KG1 (cell line): ENCODE data around the gene ACTN4.

Experiments used
- DNase-seq: peaks from one replicate; lab custom pipeline; 2025; lab: John Stamatoyannopoulos, UW

Gene ACTN4

GRCh38 chr19:38661136-38661535, 13.7 kb downstream of the ACTN4 start:
- no peak for DNase-seq

GRCh38 chr19:38661996-38662395, 14.5 kb downstream of the ACTN4 start:
- no peak for DNase-seq

DNA sequence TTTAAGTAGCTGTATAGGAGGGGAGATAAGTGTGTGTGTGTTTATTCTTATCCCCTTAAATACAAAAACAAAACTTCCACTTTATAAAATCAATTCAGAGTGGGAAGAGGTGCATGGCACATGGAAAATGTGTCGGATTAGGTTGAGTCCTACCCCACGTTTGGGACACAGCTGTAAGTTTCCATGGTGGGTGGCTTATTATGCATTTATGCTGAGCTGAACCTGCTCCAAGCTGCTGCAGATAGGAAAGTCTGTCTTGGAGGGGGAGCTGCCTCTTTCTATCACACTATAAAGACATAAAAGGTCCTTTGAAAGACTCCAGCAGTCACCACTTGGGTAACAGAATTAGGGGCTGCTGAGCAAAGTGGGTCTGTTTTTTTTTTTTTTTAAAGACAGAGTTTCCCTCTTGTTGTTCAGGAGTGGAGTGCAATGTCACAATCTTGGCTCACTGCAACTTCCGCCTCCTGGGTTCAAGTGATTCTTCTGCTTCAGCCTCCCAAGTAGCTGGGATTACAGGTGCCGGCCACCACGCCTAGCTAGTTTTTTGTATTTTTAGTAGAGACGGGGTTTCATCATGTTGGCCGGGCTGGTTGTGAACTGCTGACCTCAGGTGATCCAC, 15.2 kb downstream of the ACTN4 start:
- DNase-seq: no peak

DNA sequence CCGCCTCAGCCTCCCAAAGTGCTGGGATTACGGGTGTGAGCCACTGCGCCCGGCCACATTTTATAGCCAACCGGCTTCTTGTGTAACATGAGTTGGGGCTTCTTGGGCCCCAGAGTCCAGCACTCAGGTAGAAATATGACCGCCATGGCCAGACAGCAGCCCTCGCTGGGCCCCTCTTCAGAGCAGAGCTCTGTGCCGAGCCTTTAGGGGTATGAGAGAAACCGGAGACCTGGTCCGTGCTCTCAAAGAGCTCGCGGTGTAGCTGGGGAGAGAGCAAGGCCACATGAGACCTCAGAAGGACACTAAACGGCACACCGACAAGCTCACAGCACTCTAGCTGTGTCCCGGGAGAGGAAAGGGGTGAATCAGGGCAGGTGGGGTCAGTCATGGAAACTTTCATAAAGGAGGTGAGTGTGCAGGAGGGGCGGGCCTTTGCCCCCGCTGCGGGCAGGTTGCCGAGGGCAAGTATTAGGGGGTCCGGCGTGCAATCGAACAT, 15.8 kb downstream of the ACTN4 start:
- no peak for DNase-seq

DNA sequence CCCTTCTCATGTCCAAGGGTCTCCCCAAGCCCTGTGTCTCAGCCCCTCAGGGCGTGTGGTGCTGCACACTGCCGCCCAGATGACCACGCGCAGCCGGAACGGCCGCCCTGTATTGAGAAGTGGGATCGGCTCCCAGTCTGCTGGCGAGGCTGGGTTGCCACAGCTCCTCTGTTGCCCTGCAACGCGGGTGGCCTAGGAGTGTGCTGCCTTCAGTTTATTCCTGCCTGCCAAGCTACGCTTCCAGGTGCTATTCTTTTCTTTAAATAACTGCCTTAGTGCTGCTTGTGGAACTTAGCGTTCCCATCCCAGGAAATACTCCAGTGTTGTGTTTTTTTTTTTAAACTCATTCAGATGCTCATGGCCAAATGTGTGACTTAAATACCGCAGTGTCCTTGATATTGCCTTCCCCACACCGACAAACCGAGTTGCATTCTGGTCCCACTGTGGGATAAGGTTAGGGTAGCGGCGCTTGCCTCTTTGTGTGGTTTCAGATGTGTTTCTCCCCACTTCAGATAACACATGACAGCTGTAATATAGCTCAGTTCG, 16.6 kb downstream of the ACTN4 start:
- DNase-seq: no peak

- DNase-seq: no peak
Observed at GRCh38 chr19:38664503-38665211, 17.2 kb downstream of the ACTN4 start.

DNA sequence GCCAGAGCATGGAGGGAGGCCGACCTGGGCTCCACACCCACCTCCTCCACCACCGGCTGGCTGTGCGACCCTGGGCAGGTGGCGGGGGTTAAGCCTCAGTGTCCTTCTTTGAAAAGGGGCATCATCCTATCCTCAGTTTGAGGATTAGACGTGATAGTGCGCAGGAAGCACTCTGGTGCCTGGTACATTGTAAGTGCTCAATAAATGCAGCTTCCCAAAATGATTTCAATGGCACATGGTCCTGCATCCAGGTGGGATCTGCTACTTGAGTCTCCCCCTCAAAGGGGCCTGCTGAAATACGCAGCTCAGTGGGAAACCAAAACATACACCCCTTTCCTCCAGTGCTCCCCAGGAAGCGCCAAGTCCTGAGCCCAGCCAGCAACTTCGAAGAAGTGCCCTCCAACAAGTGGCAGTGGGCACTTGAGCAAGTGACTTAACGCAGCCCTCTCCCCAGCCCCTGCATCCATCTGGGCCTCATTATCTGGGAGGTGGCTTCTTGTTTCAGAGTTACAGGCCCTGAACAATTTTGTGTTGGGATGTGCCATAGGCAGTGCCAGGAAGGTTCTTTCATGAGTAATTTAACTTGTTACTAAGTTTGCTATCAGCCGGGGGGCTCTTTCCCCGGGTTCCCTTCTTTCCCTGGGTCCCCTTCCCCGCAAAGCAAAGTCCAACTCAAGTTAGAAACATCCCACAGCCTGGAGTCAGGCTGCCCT, 17.9 kb downstream of the ACTN4 start:
- no peak for DNase-seq

- no peak for DNase-seq
Observed at GRCh38 chr19:38665950-38666662, 18.7 kb downstream of the ACTN4 start.

DNA sequence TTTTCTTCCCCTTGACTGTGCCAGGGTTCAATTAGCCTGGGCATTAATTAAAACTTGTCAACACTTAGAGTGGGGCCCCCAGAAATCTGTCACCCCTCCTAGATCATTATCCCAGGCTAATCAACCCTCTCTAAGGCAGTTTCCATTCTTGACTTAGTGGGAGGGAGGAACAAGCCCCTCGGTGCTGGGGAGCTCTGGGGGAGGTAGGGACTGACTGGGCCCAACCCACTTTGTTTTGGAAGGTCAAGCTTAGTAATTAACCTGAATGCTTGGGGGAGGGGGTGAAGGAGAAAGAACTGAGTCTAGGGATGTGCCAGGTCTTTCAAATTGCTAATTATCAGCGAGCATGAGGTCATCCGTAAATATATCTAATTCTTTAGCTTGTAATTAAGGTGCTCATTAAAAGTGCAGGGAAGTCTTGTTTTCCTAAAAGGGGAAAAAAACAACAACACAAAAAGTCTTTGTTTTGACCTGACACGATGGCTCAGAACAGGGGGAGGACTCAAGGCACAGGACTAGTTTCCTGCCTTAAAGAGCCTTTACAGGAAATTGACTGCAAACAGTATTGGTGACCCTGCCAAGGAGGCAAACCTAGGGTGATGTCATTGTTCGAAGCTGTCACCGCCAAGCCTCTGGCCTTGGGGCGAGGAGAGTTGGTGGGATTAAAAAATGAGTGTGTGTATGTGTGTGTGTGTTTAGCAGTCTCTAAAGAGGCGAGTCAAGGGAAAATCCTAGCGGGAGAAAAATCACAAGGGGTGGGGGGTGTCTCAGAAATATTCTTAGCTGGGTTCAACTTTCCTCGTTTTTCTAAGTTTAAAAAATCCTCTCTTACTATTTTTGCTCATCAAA, 19.4 kb downstream of the ACTN4 start:
- DNase-seq: no peak

DNA sequence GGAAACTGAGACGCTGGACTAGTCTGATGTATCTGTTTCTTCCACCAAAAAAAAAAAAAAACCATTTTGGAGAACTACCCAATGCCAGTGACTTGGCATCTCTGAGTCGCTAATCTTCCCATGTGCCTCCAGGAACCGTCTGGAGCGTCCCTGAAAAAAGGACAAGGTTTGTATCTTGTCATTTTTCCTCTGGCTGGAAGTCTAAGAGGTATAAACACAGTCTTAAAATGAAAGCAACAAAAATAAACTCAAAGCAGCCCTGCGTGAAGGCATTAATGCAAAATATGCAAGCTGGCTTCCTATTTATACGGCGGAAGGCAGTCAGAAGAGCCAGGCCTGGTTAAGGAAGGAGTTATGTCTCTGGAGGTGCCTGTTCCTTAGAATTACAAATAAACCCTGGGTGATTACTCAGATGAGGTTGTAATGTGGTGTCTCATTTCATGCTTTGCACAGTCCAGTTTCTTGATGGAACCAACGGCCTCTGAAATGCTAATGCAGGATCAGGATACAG, 20.3 kb downstream of the ACTN4 start:
- DNase-seq: no peak

DNA sequence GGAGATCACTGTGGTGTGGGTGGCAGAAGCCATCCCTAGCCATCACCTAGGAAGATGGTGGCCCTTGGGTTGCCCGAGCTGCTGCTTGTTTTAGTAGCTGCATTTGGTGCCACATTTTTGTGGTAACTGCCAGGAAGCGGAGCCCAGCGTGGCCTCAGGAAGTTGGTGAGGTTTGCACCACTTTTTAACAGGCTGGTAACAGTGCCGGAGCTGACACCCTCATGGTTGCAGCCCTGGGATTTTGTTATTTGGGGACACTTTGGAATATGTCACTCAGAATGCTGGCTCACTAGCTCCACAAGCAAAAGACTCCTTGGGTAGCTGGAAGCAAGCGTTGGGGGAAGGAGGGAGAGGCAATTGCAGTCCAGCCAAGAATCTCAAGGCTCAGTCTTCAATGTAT, 22.1 kb downstream of the ACTN4 start:
- DNase-seq: no peak

DNA sequence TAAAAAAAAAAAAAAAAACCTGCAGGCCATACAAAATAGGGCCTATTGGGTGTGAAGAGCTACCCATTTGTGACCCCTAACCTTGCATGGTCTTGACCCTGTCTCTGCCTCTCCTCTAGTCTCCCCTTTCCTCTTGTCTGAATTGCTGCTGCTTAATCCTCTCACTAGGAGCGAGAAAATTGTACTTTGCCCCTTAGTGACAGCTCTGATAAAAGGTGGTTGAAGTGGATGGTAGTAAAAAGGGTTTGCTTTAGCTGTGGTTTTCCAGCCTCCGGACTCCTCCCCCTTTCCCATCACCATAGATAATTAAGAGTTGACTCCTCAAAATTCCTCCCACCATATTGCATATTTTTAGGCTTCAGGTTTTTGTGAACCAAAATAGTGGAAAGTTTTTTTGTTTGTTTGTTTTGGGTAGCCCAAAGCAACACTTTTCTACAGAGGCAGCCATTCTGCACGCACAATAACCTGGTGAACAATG, 23.5 kb downstream of the ACTN4 start:
- DNase-seq: no peak

- DNase-seq: no peak
Observed at GRCh38 chr19:38671654-38672053, 24.2 kb downstream of the ACTN4 start.

DNA sequence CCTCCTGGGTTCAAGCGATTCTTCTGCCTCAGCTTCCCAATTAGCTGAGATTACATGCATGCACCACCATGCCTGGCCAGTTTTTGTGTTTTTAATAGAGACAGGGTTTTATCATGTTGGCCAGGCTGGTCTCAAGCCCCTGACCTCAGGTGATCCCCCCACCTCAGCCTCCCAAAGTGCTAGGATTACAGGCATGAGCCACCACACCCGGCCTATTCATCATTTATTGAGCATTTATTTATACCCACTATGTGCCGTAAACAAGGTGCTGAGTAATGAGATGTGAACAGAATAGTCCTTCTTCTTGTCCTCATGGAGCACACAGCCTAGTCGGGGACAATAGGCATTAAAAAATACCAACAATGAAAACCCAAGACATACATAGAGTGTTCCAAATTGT, 25.6 kb downstream of the ACTN4 start:
- DNase-seq: no peak

DNA sequence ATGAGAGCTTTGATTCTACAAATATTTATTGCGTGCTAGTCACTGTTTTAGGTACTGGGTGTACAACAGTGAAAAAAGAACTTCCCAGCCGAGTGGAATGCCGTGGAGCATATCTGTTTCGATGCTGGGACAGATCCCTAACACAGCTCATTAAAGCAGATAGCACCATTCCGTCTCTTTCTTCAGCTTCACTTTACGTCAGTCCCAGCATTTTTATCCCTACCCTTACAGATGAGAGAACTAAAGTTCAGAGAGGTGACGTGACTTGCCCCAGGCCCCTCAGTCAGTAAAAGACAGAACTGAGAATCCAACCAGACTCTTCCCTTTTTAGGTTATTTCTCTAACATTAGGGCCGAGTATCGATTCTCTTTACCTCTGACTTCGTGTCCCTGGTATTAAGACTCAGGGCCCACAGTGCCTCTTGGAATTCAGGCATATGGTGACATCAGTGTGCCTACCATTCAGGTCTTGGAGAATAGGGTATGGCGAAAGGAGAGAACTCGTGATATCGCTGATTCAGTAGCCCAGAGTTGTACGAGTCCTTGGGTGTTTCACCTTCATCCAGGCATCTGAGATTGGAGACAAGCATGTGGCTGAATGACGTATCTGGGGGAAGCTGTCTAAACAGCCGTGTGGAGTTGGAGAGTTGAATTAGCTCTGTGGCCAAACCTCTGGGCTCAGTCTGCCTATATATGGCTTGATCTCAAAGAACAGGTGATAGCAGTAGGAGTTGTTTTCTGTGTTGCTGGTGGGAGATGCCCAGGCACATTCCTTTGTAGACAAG, 27.1 kb downstream of the ACTN4 start:
- no peak for DNase-seq

DNA sequence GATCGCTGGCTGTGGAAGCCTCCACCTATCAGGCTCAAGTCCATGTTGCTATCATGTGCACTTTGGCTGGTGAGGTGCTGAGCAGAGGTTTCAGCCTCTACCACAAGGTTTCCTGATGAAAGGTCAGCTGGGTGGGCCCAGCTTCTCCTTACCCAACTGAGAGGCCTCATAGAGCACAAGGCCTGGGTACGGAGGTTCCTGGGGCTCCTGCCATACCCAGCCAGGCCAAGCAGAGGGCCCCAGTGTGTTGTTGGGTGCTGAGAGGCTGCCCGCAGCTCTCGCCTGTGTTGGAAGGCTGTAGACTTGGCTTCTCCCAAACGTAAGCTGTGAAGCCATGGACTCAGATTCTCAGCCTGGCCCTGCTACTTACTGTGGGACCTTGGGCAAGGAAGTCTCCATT, 28.2 kb downstream of the ACTN4 start:
- DNase-seq: no peak

- no peak for DNase-seq
Observed at GRCh38 chr19:38676023-38676877, 28.8 kb downstream of the ACTN4 start.

DNA sequence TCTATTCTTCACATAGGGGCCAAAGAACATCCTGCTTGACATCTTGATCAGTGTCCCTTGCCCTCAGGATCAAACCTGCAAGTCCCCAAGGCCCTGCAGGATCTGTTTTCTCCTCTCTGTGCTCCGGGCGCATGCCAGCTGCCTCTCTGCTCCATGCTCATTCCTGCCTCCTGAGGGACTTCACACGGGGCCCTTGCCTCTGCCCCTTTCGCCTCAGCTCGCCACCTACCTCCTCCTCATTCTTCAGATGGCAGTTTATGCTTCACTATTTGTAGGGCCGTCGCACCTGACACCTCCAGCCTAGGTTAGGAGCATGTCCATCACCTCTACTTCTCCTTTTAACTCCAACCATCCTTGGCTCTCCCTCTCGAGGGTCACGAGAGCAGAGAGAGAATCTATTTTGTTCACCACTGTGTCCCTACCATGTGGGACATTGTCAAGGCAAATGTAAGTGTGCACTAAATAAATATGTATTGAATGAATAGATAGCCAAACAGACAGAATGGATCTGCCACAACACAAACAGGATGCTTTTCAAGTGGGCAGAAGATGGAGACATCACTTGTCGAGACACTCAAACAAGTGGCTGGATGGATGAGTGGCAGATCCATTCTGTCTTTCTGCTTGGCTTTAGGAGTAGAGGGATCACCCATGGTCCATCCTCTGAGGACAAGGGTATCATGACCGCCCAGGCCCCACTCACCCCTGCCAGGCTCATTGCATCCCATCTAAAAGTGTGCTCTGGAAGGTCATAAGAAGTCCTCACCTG, 29.6 kb downstream of the ACTN4 start:
- DNase-seq: no peak
